SH-SY5Y (cell line): Measurements from ENCODE around the gene OTUB1.

Experiments
- GATA2 ChIP-seq: IDR thresholded peaks from 2 replicates; pipeline ENCODE4 v1.6.1; 2011; ENCODE audit warnings: mild to moderate bottlenecking, low read depth, low read length
- GATA3 ChIP-seq: IDR thresholded peaks from 2 replicates; pipeline ENCODE4 v1.6.1; 2011; ENCODE audit warnings: low read depth, mild to moderate bottlenecking, low read length, moderate library complexity

DNA sequence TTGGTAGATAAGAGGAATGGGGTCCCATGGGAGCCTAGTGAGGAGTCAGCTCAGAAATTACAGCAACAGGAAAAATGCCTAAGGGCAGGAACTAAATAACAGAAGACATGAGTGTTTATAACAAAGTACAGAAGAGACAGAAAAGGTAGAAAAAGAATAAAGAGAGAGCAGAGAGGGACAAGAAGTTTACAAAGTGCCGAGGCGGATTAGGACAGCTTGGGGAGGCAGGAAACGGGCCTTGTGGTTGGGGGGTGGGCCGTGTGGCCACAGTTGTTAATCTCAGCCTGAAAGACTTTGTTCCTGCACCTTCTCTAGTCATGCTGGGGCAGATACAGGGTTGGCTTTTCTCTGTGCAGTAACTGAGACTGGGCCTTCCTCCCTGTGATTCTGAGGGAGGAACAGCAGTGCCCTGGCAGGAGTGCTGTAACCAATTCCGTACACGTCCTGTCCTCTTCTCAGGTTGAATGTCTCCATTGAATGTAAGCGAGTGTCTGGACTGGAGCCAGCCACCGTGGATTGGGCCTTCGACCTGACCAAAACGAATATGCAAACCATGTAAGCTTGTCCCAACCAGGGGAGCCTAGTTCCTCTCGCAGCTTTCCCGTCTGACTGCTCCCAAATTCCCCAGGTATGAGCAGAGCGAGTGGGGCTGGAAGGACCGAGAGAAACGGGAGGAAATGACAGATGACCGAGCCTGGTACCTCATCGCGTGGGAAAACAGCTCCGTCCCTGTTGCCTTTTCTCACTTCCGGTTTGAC, 34.3 kb upstream of the OTUB1 start:
- TF ChIP-seq GATA3 (no peak), GATA2 (no peak)
